GM12878 (cell line): ENCODE results near the gene ARHGAP32. TPM values are rescaled to one million over a fixed set of nuclear protein-coding genes. Genes with fewer than 3 reads are reported as not detected.

Experiments used
- ATAC-seq: fragments of 200-7000 bp; cut with Tn5 transposase; 3 replicates; pipeline ENCODE4 v1.9.1; 2020; ENCODE audit warnings: mild to moderate bottlenecking, moderate library complexity
- BruUV-seq: library from RNA; stranded (reverse); fragments of 400-500 nt; replicated peaks from 2 replicates; lab custom pipeline; 2021; lab: Mats Ljungman, UMichigan
- CTCF ChIA-PET: fragments of 300-600 bp; sonication (Branson Sonifier 250); formaldehyde crosslinking; extraction: SDS; loops from one replicate; lab custom pipeline; 2021; ENCODE audit warnings: inconsistent platforms; lab: Yijun Ruan, JAX
- POLR2A ChIA-PET: fragments of 350-600 bp; formaldehyde crosslinking; extraction: SDS; loops from one replicate; lab custom pipeline; 2021; ENCODE audit warnings: inconsistent platforms; lab: Charles Lee
- RAD21 ChIA-PET: fragments of 300-600 bp; sonication (Branson Sonifier 250); formaldehyde crosslinking; loops from one replicate; lab custom pipeline; 2023; ENCODE audit warnings: antibody characterized with exemption; ENCODE audit not compliant: unreplicated experiment; lab: Charles Lee
- SMC1A ChIA-PET: fragments of 300-600 bp; sonication (Branson Sonifier 250); formaldehyde crosslinking; loops from one replicate; lab custom pipeline; 2023; ENCODE audit not compliant: unreplicated experiment, uncharacterized antibody; lab: Charles Lee
- DNase-seq: peaks from one replicate; pipeline ENCODE4 v3.0.0-alpha.2; 2011; ENCODE audit warnings: low read depth, low spot score
- FAIRE-seq: peaks from 3 replicates; lab custom pipeline; 2011; peaks lifted over from hg19 to GRCh38; lab: Jason Lieb, UNC
- H2AFZ ChIP-seq: 2 replicates; pipeline ENCODE4 v1.6.0; 2011; ENCODE audit warnings: low read depth, low read length, control low read depth; ENCODE audit not compliant: control insufficient read depth
- H3K27ac ChIP-seq: 2 replicates; pipeline ENCODE4 v1.5.1; 2011; ENCODE audit warnings: control low read depth; ENCODE audit not compliant: control insufficient read depth, insufficient read depth
- H3K27me3 ChIP-seq, 2 experiments: replicated peaks in 1 of 2; 2 replicates each; pipeline versions ENCODE4 v1.6.0 to v1.6.1; 2011; ENCODE audit warnings: low read length in 1 of 2; ENCODE audit not compliant: control insufficient read depth in 2 of 2, insufficient read depth in 2 of 2
- H3K36me3 ChIP-seq, 2 experiments: 2 replicates each; pipeline ENCODE4 v1.5.1; 2011; ENCODE audit warnings: low read length in 1 of 2; ENCODE audit not compliant: control insufficient read depth in 2 of 2, insufficient read depth in 2 of 2
- H3K4me1 ChIP-seq: 2 replicates; pipeline ENCODE4 v1.6.1; 2011; ENCODE audit warnings: mild to moderate bottlenecking, low read length, moderate library complexity, mixed read lengths; ENCODE audit not compliant: control insufficient read depth, insufficient read depth
- H3K4me2 ChIP-seq: 2 replicates; pipeline ENCODE4 v1.6.0; 2011; ENCODE audit warnings: control low read depth; ENCODE audit not compliant: control insufficient read depth, insufficient read depth
- H3K4me3 ChIP-seq: fragments of 200-600 bp; sonication (generic); 2 replicates; pipeline ENCODE4 v1.5.1; 2016
- H3K79me2 ChIP-seq: 2 replicates; pipeline ENCODE4 v1.6.0; 2011; ENCODE audit warnings: low read length; ENCODE audit not compliant: control insufficient read depth, insufficient read depth
- H3K9ac ChIP-seq: 2 replicates; pipeline ENCODE4 v1.8.0; 2011; ENCODE audit warnings: low read length, control low read depth, mixed read lengths; ENCODE audit not compliant: control insufficient read depth, insufficient read depth
- H3K9me3 ChIP-seq: replicated peaks from 3 replicates; pipeline ENCODE4 v1.5.1; 2011; ENCODE audit warnings: mild to moderate bottlenecking, low read length; ENCODE audit not compliant: control insufficient read depth, insufficient read depth
- H4K20me1 ChIP-seq: 2 replicates; pipeline ENCODE4 v1.6.0; 2011; ENCODE audit not compliant: control insufficient read depth, insufficient read depth
- ASH2L ChIP-seq: fragments of 300-600, 200-600 bp; sonication (generic); IDR thresholded peaks from 2 replicates; pipeline ENCODE4 v1.6.1; 2017; ENCODE audit warnings: low read depth, mild to moderate bottlenecking, borderline replicate concordance
- CHD2 ChIP-seq: IDR thresholded peaks from 2 replicates; pipeline ENCODE4 v1.6.1; 2011; ENCODE audit warnings: low read depth, low read length, improper control_type of control experiment, borderline replicate concordance
- CHD4 ChIP-seq: fragments of 200-600 bp; sonication (generic); IDR thresholded peaks from 2 replicates; pipeline ENCODE4 v1.6.1; 2016; ENCODE audit warnings: mild to moderate bottlenecking
- KDM1A ChIP-seq: fragments of 200-600 bp; sonication (generic); IDR thresholded peaks from 2 replicates; pipeline ENCODE4 v1.6.1; 2016; ENCODE audit warnings: borderline replicate concordance
- POU2F2 ChIP-seq: IDR thresholded peaks from 3 replicates; pipeline ENCODE4 v1.6.1; 2011; ENCODE audit warnings: low read depth, mild to moderate bottlenecking, low read length, borderline replicate concordance
- RCOR1 ChIP-seq: conservative IDR thresholded peaks from 2 replicates; pipeline ENCODE4 v1.6.1; 2012; ENCODE audit warnings: low read depth, low read length, improper control_type of control experiment
- TAF1 ChIP-seq: IDR thresholded peaks from 2 replicates; pipeline ENCODE4 v1.6.1; 2011; ENCODE audit warnings: mild to moderate bottlenecking, low read depth, low read length, borderline replicate concordance
- USF1 ChIP-seq: IDR thresholded peaks from 2 replicates; pipeline ENCODE4 v1.6.1; 2011; ENCODE audit warnings: borderline replicate concordance, low read depth, mild to moderate bottlenecking, moderate library complexity, mixed read lengths, low read length; ENCODE audit not compliant: insufficient read depth; ENCODE audit errors: extremely low read length
- YBX1 ChIP-seq: fragments of 450-650 bp; IDR thresholded peaks from 2 replicates; pipeline ENCODE4 v1.6.1; 2016; ENCODE audit warnings: antibody characterized with exemption
- ZBTB11 ChIP-seq: fragments of 450-650 bp; formaldehyde crosslinking; IDR thresholded peaks from 2 replicates; pipeline ENCODE4 v1.5.0; 2022; ENCODE audit warnings: mild to moderate bottlenecking, missing genetic modification characterization
- ZNF207 ChIP-seq: fragments of 450-650 bp; IDR thresholded peaks from 2 replicates; pipeline ENCODE4 v1.6.1; 2014; ENCODE audit warnings: antibody characterized with exemption, mild to moderate bottlenecking, borderline replicate concordance
- WGBS: methylation state at CpG from one replicate; pipeline ENCODE4 v1.1.6; 2016; ENCODE audit warnings: low lambda C conversion rate; ENCODE audit not compliant: insufficient replicate concordance, insufficient coverage; ENCODE audit errors: missing lambda C conversion rate; 5-methylcytosine and 5-hydroxymethylcytosine counted together
- in situ Hi-C: fragments of 300-500 bp; cut with MboI; formaldehyde crosslinking; loops from 9 replicates; pipeline ENCODE4 v1.14.3; 2018; ENCODE audit warnings: mixed read lengths
- intact Hi-C: fragments of 100-400 bp; cut with micrococcal nuclease; formaldehyde crosslinking; loops from one replicate; pipeline ENCODE4 v1.14.2; 2022; ENCODE audit not compliant: unreplicated experiment
- polyA plus RNA-seq, 11 experiments: library from polyadenylated mRNA; depleted of rRNA in 4 of 11; unstranded in 6 of 11; stranded (reverse) in 5 of 11; fragments of >200 nt; fragmentation: Nextera tagmentation in 4 of 11; fragmentation: Illumina TruSeq in 1 of 11; extraction: Ambion mirVana in 4 of 11; extraction: Trizol in 1 of 11; gene quantifications; 1 replicate in 1 of 11; 2 replicates in 10 of 11; pipeline versions ENCODE4 v1.2.1 to v1.2.3, GENCODE V29; 2011 to 2016; ENCODE audit warnings: inconsistent platforms in 2 of 11, missing spikeins in 2 of 11, low read depth in 1 of 11
- total RNA-seq, 4 experiments: library from RNA; depleted of rRNA in 3 of 4; stranded (reverse); fragments of >200 nt in 3 of 4; fragmentation: Illumina TruSeq in 1 of 4; extraction: Trizol in 1 of 4; gene quantifications; 2 replicates each; pipeline versions ENCODE4 v1.2.1 to v1.2.3, GENCODE V29; 2013 to 2021
- TF ChIP-seq, protein P1 (sequence below): fragments of 450-650 bp; IDR thresholded peaks from 2 replicates; pipeline ENCODE4 v1.6.1; 2014; ENCODE audit warnings: mild to moderate bottlenecking
- TF ChIP-seq, protein P2 (sequence below): fragments of 450-650 bp; IDR thresholded peaks from 2 replicates; pipeline ENCODE4 v1.6.1; 2018; ENCODE audit warnings: mild to moderate bottlenecking, low read depth, moderate library complexity; ENCODE audit not compliant: partially characterized antibody

The ARHGAP32 gene
- total and polyA plus RNA-seq, 10 of the 15 experiments (the other 5 are each of a cell fraction or from before 2014, with no cell fraction given): under 0.01 to 0.46 (median 0.12) TPM; not detected in 1

GRCh38 chr11:128940603-128941002, 251.5 kb downstream of the ARHGAP32 start (continued):
- no peak for TF ChIP-seq TAF1
- TF ChIP-seq RCOR1: no peak
- TF ChIP-seq ZBTB11 (CRISPR knock-in tag): no peak
- no peak for TF ChIP-seq ASH2L
- no peak for TF ChIP-seq KDM1A
- TF ChIP-seq, protein P1, sequence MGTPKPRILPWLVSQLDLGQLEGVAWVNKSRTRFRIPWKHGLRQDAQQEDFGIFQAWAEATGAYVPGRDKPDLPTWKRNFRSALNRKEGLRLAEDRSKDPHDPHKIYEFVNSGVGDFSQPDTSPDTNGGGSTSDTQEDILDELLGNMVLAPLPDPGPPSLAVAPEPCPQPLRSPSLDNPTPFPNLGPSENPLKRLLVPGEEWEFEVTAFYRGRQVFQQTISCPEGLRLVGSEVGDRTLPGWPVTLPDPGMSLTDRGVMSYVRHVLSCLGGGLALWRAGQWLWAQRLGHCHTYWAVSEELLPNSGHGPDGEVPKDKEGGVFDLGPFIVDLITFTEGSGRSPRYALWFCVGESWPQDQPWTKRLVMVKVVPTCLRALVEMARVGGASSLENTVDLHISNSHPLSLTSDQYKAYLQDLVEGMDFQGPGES: no peak

GRCh38 chr11:128940156-128940555, 252.0 kb downstream of the ARHGAP32 start:
- H4K20me1 ChIP-seq: no peaks in the 10 kb centered on the region; the same call in 1 of the 2 replicates
- H3K27me3 ChIP-seq: peaks cover 0 to 7% of the 10 kb centered on the region in 2 experiments; a peak in 2 of 4 replicates
- POLR2A ChIA-PET: no interaction called here
- TF ChIP-seq POU2F2 (no peak), CHD4 (no peak), CHD2 (no peak), USF1 (no peak), ZNF207 (no peak), RCOR1 (no peak), YBX1 (no peak)
- TF ChIP-seq, protein P2, sequence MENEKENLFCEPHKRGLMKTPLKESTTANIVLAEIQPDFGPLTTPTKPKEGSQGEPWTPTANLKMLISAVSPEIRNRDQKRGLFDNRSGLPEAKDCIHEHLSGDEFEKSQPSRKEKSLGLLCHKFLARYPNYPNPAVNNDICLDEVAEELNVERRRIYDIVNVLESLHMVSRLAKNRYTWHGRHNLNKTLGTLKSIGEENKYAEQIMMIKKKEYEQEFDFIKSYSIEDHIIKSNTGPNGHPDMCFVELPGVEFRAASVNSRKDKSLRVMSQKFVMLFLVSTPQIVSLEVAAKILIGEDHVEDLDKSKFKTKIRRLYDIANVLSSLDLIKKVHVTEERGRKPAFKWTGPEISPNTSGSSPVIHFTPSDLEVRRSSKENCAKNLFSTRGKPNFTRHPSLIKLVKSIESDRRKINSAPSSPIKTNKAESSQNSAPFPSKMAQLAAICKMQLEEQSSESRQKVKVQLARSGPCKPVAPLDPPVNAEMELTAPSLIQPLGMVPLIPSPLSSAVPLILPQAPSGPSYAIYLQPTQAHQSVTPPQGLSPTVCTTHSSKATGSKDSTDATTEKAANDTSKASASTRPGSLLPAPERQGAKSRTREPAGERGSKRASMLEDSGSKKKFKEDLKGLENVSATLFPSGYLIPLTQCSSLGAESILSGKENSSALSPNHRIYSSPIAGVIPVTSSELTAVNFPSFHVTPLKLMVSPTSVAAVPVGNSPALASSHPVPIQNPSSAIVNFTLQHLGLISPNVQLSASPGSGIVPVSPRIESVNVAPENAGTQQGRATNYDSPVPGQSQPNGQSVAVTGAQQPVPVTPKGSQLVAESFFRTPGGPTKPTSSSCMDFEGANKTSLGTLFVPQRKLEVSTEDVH: no peak
- TF ChIP-seq, all 136 proteins: peak for 0
- ATAC-seq: no peak
- Histone ChIP-seq H3K9me3 (no peaks in the 10 kb centered on the region), H3K4me3 (no peak overlapping the region), H2AFZ (no peak overlapping the region), H3K36me3 (no peaks in the 10 kb centered on the region), H3K4me2 (no peak overlapping the region), H3K4me1 (no peaks in the 10 kb centered on the region), H3K79me2 (no peaks in the 10 kb centered on the region), H3K27ac (no peak overlapping the region), H3K9ac (no peak overlapping the region)
- SMC1A ChIA-PET: interaction anchor here (1.1 to 1.4 kb wide), 2 partner anchors 12 to 16 kb away, joined by 3 to 5 read pairs; no protein-coding TSS in a partner anchor
- WGBS: 20% methylated on average over 5 of the region's 5 CpGs
- no peak for FAIRE-seq
- BruUV-seq: no TSS peak
- no peak for DNase-seq
- in situ Hi-C loops (no loop called here), intact Hi-C loops (no loop called here)
- CTCF ChIA-PET: interaction anchor here (0.9 to 4.9 kb wide), 4 partner anchors 8 to 55 kb away, joined by 3 to 21 read pairs (median 4); no protein-coding TSS in a partner anchor
- RAD21 ChIA-PET: interaction anchor here (0.6 to 1.1 kb wide), 4 partner anchors 14 to 49 kb away, joined by 3 to 6 read pairs (median 4); no protein-coding TSS in a partner anchor
